ENCODE measurements around the gene OR5D13. TPM values are rescaled to one million over a fixed set of nuclear protein-coding genes. Genes with fewer than 3 reads are reported as not detected.

The OR5D13 gene
- total RNA-seq: not detected in 3 replicates

GRCh38 chr11:55773138-55773537 lies at the start of gene OR5D13:
Gene OR5D13, plus strand, starts transcription at chr11:55773438. Its CDS starts 0 bp downstream, at chr11:55773438.
- no peak within 1 kb of the TSS for H3K27ac Mint-ChIP-seq
- H3K27me3 Mint-ChIP-seq (ENCODE audit: low read depth): no peaks in the 10 kb centered on the region
- no peaks in the 10 kb centered on the region for H3K4me1 Mint-ChIP-seq
- DNase-seq (ENCODE audit: low spot score in 2 of 2, unreplicated experiment in 2 of 2): no peak
- TF ChIP-seq CTCF (IDR thresholded peaks at IDR 0.05; ENCODE audit: unreplicated experiment): no peak
- H3K9me3 Mint-ChIP-seq: peaks cover 50% of the 10 kb centered on the region
- no peaks in the 10 kb centered on the region for H3K36me3 Mint-ChIP-seq
- no peak within 1 kb of the TSS for H3K4me3 Mint-ChIP-seq

- Mint-ChIP-seq H3K27ac (no peak overlapping the region), H3K4me1 (no peaks in the 10 kb centered on the region), H3K27me3 (ENCODE audit: low read depth) (no peaks in the 10 kb centered on the region), H3K9me3 (peaks cover 54% of the 10 kb centered on the region), H3K4me3 (no peak overlapping the region), H3K36me3 (no peaks in the 10 kb centered on the region)
- TF ChIP-seq CTCF (IDR thresholded peaks at IDR 0.05; ENCODE audit: unreplicated experiment): peak; percentile 38
- DNase-seq (ENCODE audit: low spot score in 2 of 2, unreplicated experiment in 2 of 2): no peak
Observed at GRCh38 chr11:55726715-55727324, 46.4 kb upstream of the OR5D13 start.

GRCh38 chr11:55732936-55733335 lies 40.3 kb upstream of the OR5D13 start:
- no peaks in the 10 kb centered on the region for H3K27me3 Mint-ChIP-seq (ENCODE audit: low read depth)
- H3K9me3 Mint-ChIP-seq: peaks cover 66% of the 10 kb centered on the region

GRCh38 chr11:55791606-55792005 lies 18.4 kb downstream of the OR5D13 start:
- no peak for TF ChIP-seq CTCF (IDR thresholded peaks at IDR 0.05; ENCODE audit: unreplicated experiment)
- Mint-ChIP-seq H3K9me3 (peaks cover 67% of the 10 kb centered on the region), H3K27me3 (ENCODE audit: low read depth) (no peaks in the 10 kb centered on the region), H3K4me3 (no peak overlapping the region), H3K36me3 (no peaks in the 10 kb centered on the region), H3K27ac (no peak overlapping the region), H3K4me1 (no peaks in the 10 kb centered on the region)
- no peak for DNase-seq (ENCODE audit: low spot score in 2 of 2, unreplicated experiment in 2 of 2)

More at GRCh38 chr11:55732936-55733335, 40.3 kb upstream of the OR5D13 start:
- Mint-ChIP-seq H3K4me3 (no peak overlapping the region), H3K27ac (no peak overlapping the region), H3K4me1 (no peaks in the 10 kb centered on the region), H3K36me3 (peaks cover 1% of the 10 kb centered on the region)
- DNase-seq (ENCODE audit: low spot score in 2 of 2, unreplicated experiment in 2 of 2): no peak
- no peak for TF ChIP-seq CTCF (IDR thresholded peaks at IDR 0.05; ENCODE audit: unreplicated experiment)

- H3K4me1 Mint-ChIP-seq: no peaks in the 10 kb centered on the region
- no peak for DNase-seq (ENCODE audit: low spot score in 2 of 2, unreplicated experiment in 2 of 2)
- peaks cover 52% of the 10 kb centered on the region for H3K9me3 Mint-ChIP-seq
- H3K27me3 Mint-ChIP-seq (ENCODE audit: low read depth): no peaks in the 10 kb centered on the region
- no peak for TF ChIP-seq CTCF (IDR thresholded peaks at IDR 0.05; ENCODE audit: unreplicated experiment)
- H3K4me3 Mint-ChIP-seq: no peak overlapping the region
- no peaks in the 10 kb centered on the region for H3K36me3 Mint-ChIP-seq
- H3K27ac Mint-ChIP-seq: no peak overlapping the region
Observed at GRCh38 chr11:55793321-55793720, 20.1 kb downstream of the OR5D13 start.

Measured in mesothelial cell of epicardium (in vitro differentiated cells).